Erythroblast (primary cell): ENCODE measurements around the gene GTF2H1.
"Not testable (repeated sequence)": the region's sequence is repeated elsewhere in the genome, so short reads cannot be mapped to it uniquely, and the experiment has no call there.

ENCODE experiments used
- DNase-seq, 2 experiments: peaks; one replicate each; lab custom pipeline; 2025; lab: John Stamatoyannopoulos, UW
- GATA1 ChIP-seq: IDR thresholded peaks from 2 replicates; pipeline ENCODE4 v1.6.1; 2011; ENCODE audit warnings: low read depth, mild to moderate bottlenecking, control low read depth, low read length, moderate library complexity
- POLR2A ChIP-seq: IDR thresholded peaks from 2 replicates; pipeline ENCODE4 v1.6.1; 2011; ENCODE audit warnings: mild to moderate bottlenecking, low read length

The GTF2H1 gene

DNA sequence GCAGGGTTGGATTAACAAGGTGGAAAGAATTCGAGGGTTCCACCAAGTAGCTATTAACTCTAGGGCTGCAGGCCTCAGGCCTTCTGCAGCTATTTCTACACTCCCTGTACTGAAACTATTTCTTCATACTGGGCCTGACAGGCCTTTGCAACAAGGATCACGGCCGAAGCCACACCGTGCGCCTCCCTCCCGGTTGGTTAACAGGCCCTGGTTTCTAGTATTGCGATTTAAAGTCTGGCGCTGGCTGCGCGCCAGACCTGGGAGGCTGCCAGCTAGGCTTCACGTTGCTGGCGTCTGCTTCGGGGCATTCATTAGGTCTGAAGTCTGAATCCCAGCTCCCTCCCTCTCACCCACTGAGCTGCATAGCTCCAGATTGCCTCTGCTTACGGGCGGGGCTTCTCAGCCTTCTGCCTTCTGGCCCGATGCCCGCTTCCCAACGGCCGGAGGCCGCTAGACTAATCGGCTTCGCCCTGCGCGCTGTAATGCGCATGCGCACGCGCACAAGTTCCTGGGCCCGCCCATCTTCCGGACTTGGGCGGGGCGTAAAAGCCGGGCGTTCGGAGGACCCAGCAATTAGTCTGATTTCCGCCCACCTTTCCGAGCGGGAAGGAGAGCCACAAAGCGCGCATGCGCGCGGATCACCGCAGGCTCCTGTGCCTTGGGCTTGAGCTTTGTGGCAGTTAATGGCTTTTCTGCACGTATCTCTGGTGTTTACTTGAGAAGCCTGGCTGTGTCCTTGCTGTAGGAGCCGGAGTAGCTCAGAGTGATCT, 73.6 kb downstream of the GTF2H1 start:
- TF ChIP-seq GATA1 = no peak
- TF ChIP-seq POLR2A = peak; percentile 88
- DNase-seq = peak; percentile 99

DNA sequence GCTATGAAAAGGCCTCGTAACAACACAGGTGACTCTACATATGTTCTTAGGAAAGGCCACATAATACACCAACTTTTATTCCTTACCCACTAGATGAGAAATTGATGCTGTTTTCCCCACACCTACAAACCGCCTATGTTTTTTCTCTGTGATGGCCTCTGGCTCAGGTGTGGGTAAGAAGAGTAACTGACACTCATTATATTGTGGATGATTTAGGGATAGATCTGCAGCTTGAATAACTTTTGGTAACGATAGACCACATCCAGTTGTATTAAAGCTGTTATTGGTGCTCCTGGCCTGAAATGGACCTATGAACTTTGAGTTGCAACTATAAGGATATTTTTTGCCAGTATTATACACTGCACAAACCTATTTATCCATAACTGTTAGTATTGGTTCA, 75.6 kb downstream of the GTF2H1 start:
- TF ChIP-seq GATA1 (no peak), POLR2A (no peak)
- DNase-seq = no peak

DNA sequence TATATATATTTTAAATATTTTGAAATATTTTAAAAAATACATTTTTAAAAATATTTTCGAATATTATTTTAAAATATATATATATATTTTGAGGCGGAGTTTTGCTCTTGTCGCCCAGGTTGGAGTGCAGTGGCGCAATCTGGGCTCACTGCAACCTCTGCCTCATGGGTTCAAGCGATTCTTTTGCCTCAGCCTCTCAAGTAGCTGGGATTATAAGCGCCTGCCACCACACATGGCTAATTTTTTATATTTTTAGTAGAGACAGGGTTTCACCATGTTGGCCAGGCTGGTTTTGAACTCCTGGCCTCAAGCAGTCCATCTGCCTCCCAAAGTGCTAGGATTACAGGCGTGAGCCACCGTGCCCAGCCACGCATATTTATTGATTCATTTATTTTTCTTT, 78.7 kb downstream of the GTF2H1 start:
- DNase-seq = not testable (repeated sequence)

DNA sequence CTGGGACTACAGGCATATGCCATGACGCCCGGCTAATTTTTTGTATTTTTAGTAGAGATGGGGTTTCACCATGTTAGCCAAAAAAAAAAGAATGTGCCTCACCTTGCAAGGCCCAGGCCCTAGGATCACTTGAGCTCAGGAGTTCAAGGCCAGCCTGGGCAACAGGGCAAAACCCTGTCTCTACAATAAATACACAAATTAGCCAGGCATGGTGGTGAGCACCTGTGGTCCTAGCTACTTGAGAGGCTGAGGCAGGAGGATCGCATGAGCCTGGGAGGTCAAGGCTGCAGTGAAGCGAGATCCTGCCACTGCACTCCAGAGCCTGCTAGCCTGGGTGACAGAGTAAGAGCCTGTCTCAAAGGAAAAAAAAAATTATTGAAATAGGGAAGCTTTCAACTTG, 81.7 kb downstream of the GTF2H1 start:
- DNase-seq = no peak
- TF ChIP-seq POLR2A = no peak
- TF ChIP-seq GATA1 = no peak

DNA sequence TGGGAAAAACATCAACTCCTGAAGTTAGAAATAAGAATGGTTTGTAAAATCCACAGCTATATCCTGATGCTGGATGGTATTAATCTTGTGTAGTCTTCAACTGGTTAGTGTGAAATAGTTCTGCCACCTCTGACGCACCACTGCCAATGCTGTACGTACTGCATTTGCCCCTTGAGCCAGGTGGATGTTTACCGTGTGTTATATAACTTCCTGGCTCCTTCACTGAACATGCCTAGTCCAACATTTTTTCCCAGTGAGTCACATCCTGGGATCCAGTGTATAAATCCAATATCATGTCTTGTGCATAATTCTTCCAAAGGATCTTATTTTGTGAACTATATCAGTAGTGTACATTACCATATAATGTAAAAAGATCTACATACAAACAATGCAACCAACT, 85.0 kb downstream of the GTF2H1 start:
- not testable (repeated sequence) for DNase-seq

DNA sequence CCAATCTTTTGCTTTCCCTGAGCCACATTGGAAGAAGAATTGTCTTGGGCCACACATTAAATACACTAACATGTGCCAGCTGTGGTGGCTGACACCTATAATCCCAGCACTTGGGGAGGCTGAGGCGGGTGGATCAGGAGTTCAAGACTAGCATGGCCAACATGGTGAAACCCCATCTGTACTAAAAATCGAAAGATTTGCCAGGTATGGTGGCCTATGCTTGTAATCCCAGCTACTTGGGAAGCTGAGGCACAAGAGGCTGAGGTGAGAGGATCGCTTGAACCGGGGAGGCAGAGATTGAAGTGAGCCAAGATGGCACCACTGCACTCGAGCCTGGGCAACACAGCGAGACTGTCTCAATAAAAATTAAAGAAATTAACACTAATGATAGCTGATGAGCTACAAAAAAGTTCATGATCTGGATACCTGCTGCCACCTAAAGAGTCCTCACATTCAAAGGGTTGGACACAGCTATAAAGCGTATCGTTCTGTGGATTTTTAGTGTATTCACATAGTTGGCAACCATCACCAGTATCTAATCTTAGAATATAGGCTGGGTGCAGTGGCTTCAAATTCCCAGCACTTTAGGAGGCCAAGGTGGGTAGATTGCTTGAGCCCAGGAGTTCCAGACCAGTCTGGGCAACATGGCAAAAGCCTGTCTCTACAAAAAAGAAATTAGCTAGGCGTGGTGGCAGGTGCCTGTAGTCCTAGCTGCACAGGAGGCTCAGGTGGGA, 86.4 kb downstream of the GTF2H1 start:
- no peak for DNase-seq
- TF ChIP-seq GATA1 (no peak), POLR2A (no peak)

DNA sequence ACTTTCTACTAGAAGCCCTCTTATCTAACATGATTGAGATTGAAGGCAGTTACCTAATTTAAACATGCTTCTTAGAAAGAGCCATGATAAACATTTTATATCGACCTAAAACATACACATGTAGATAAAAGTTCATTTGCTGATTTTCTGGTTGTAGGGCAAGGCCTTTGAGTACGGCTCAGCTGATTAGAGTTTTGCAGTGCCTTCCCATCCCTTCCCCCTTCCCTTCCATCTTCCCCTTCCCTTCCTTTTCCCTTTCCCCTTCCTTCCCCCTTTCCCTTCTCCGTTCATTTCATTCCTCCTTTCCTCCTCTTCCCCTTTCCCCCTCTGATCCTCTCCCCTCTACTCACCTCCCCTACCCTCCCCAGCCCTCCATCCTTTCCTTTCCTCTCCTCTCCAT, 94.1 kb downstream of the GTF2H1 start:
- no peak for DNase-seq
- TF ChIP-seq POLR2A (no peak), GATA1 (no peak)
